ENCODE measurements around the gene GGA1. TPM values are rescaled to one million over a fixed set of nuclear protein-coding genes. Genes with fewer than 3 reads are reported as not detected.

Gene GGA1
- total RNA-seq, 1 donor from 2014 or later: 64.8 TPM

GRCh38 chr22:37616201-37617083, 7.8 kb downstream of the GGA1 start:
- ATAC-seq (no peak), DNase-seq (no peak)
- TF ChIP-seq CTCF (IDR thresholded peaks at IDR 0.05): no peak
- no peak overlapping the region for H3K27ac ChIP-seq
- H3K27me3 ChIP-seq (ENCODE audit: low read depth): no peaks in the 10 kb centered on the region
- no peaks in the 10 kb centered on the region for H3K9me3 ChIP-seq
- intact Hi-C loops (cut with DNase I): no loop called here
- H3K36me3 ChIP-seq: peaks cover 77% of the 10 kb centered on the region
- H3K4me1 ChIP-seq: peaks cover 11% of the 10 kb centered on the region
- no peak overlapping the region for H3K4me3 ChIP-seq

- peaks cover 86% of the 10 kb centered on the region for H3K36me3 ChIP-seq
- no peak overlapping the region for H3K27ac ChIP-seq
- no peak for TF ChIP-seq CTCF (IDR thresholded peaks at IDR 0.05)
These were observed 8.8 kb downstream of the GGA1 start for GRCh38 chr22:37617431-37617830.

GRCh38 chr22:37618072-37618656, 9.5 kb downstream of the GGA1 start:
- Histone ChIP-seq H3K36me3 (peaks cover 94% of the 10 kb centered on the region), H3K4me1 (peaks cover 8% of the 10 kb centered on the region), H3K27ac (no peak overlapping the region), H3K4me3 (no peak overlapping the region), H3K27me3 (ENCODE audit: low read depth) (no peaks in the 10 kb centered on the region), H3K9me3 (no peaks in the 10 kb centered on the region)
- TF ChIP-seq CTCF (IDR thresholded peaks at IDR 0.05): no peak
- intact Hi-C loops (cut with DNase I): no loop called here
- DNase-seq (no peak), ATAC-seq (no peak)

More at GRCh38 chr22:37617431-37617830, 8.8 kb downstream of the GGA1 start:
- ATAC-seq (no peak), DNase-seq (no peak)
- H3K4me3 ChIP-seq: no peak overlapping the region
- no peaks in the 10 kb centered on the region for H3K27me3 ChIP-seq (ENCODE audit: low read depth)
- H3K4me1 ChIP-seq: peaks cover 9% of the 10 kb centered on the region
- H3K9me3 ChIP-seq: no peaks in the 10 kb centered on the region
- intact Hi-C loops (cut with DNase I): no loop called here

- Histone ChIP-seq H3K4me1 (peaks cover 8% of the 10 kb centered on the region), H3K9me3 (no peaks in the 10 kb centered on the region), H3K27me3 (ENCODE audit: low read depth) (no peaks in the 10 kb centered on the region), H3K27ac (no peak overlapping the region), H3K36me3 (peaks cover 95% of the 10 kb centered on the region), H3K4me3 (no peak overlapping the region)
- no peak for ATAC-seq
- DNase-seq: no peak
- intact Hi-C loops (cut with DNase I): no loop called here
- TF ChIP-seq CTCF (IDR thresholded peaks at IDR 0.05): no peak
These were observed 10.0 kb downstream of the GGA1 start for GRCh38 chr22:37618674-37619073.

GRCh38 chr22:37619991-37620390, 11.4 kb downstream of the GGA1 start:
- intact Hi-C loops (cut with DNase I): no loop called here
- TF ChIP-seq CTCF (IDR thresholded peaks at IDR 0.05): no peak
- Histone ChIP-seq H3K27me3 (ENCODE audit: low read depth) (no peaks in the 10 kb centered on the region), H3K36me3 (peaks cover 82% of the 10 kb centered on the region), H3K9me3 (no peaks in the 10 kb centered on the region), H3K4me1 (peaks cover 9% of the 10 kb centered on the region), H3K4me3 (no peak overlapping the region), H3K27ac (no peak overlapping the region)
- ATAC-seq (no peak), DNase-seq (no peak)
